Measurements from ENCODE around the gene DCLK1.

Gene DCLK1

DNA sequence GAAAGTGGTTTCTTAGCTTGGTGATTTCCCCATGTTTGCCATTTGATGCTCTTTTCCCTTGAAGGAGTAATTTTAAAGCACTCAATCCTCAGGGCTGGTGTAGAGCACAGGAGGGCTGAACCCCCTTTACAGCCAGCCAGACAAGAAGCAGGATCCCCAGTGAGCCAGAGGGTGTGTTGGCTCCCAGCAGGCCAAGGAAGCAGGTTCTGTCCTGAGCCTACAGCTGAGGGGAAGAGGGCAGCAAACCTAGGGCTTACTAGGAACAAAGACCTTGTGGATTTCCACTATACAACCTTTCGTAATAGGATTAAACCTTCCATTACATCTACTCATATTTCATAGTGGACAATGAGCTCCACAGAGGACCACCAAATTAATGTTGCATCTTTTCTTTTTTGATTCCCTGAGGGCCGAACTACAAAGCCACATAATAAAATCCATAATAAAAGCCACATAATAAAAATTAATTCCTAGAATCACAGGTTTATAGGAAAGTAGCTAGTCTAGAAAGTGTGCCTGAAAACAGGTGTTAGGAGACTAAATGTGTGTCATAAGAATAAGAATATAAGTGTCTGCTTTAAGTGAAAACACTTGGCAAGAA lies 300.2 kb downstream of the DCLK1 start:
- Histone ChIP-seq H3K23ac (ENCODE audit: low read length) (no peak overlapping the region), H4K5ac (ENCODE audit: low read length) (no peak overlapping the region), H3K18ac (ENCODE audit: low read length) (no peak overlapping the region), H2BK120ac (ENCODE audit: low read depth, low read length) (no peak overlapping the region), H3K27me3 (ENCODE audit: insufficient read depth, low read length, poor library complexity) (no peaks in the 10 kb centered on the region), H3K79me2 (ENCODE audit: control insufficient read depth, insufficient read depth, low read length) (no peaks in the 10 kb centered on the region), H3K56ac (ENCODE audit: low read length) (no peak overlapping the region), H2BK15ac (replicated peaks; ENCODE audit: low read depth) (no peak overlapping the region), H4K8ac (ENCODE audit: low read depth, low read length) (no peak overlapping the region), H3K4me1 (ENCODE audit: control insufficient read depth, low read depth, low read length) (no peaks in the 10 kb centered on the region), H3K4ac (ENCODE audit: low read depth, low read length) (no peak overlapping the region), H2AK5ac (ENCODE audit: low read length) (no peak overlapping the region), H2BK5ac (ENCODE audit: low read length) (no peak overlapping the region), H3K9ac (ENCODE audit: low read length) (no peak overlapping the region), H3K36me3 (ENCODE audit: control insufficient read depth, insufficient read depth, low read length) (no peaks in the 10 kb centered on the region), H3K27ac (ENCODE audit: low read depth, low read length) (no peak overlapping the region), H3K4me2 (ENCODE audit: low read length) (no peak overlapping the region), H3K79me1 (ENCODE audit: low read length) (no peaks in the 10 kb centered on the region), H3K4me3 (ENCODE audit: low read length) (no peak overlapping the region)
- no peak for DNase-seq
- WGBS (ENCODE audit: extremely low coverage, insufficient coverage, low lambda C conversion rate), result no CpG with 5 or more reads among the region's 2 CpGs

DNA sequence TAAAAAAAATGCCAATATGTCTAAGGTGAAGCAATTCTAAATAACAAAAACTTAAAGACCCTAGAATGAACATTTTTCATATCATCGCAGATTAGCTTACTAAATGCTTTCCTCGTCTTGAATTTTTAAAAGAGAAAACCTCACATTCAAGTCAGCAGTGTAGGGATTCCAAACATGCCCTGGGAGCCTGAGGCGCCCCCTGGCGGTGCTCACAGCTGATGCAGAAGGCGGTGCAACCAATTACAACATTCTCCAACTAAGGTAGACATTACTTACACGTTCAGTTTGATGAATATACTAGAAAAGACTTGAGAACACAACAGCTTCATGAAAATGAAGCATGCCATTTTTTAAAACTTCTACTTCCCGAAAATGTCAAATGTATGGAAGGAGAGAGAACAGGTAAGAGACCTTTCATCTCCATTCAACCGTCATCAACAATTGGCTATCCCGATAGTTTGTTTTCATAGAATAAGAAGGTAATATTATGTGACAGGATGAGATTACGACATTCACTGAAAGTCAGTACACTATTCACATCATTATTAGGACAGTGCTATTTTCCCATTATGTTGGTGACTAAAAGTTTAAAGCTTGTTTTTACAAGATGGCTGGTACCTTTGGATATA lies 304.4 kb downstream of the DCLK1 start:
- no CpG with 5 or more reads among the region's 10 CpGs for WGBS (ENCODE audit: extremely low coverage, insufficient coverage, low lambda C conversion rate)
- peak; percentile 17 for DNase-seq
- Histone ChIP-seq H2BK5ac (ENCODE audit: low read length) (no peak overlapping the region), H3K4me1 (ENCODE audit: control insufficient read depth, low read depth, low read length) (no peaks in the 10 kb centered on the region), H3K23ac (ENCODE audit: low read length) (no peak overlapping the region), H3K4ac (ENCODE audit: low read depth, low read length) (no peak overlapping the region), H3K79me1 (ENCODE audit: low read length) (no peaks in the 10 kb centered on the region), H2BK15ac (replicated peaks; ENCODE audit: low read depth) (no peak overlapping the region), H3K36me3 (ENCODE audit: control insufficient read depth, insufficient read depth, low read length) (no peaks in the 10 kb centered on the region), H3K9ac (ENCODE audit: low read length) (no peak overlapping the region), H3K4me2 (ENCODE audit: low read length) (no peak overlapping the region), H3K56ac (ENCODE audit: low read length) (no peak overlapping the region), H3K18ac (ENCODE audit: low read length) (no peak overlapping the region), H2BK120ac (ENCODE audit: low read depth, low read length) (no peak overlapping the region), H3K79me2 (ENCODE audit: control insufficient read depth, insufficient read depth, low read length) (no peaks in the 10 kb centered on the region), H4K8ac (ENCODE audit: low read depth, low read length) (no peak overlapping the region), H3K4me3 (ENCODE audit: low read length) (no peak overlapping the region), H2AK5ac (ENCODE audit: low read length) (no peak overlapping the region), H4K5ac (ENCODE audit: low read length) (no peak overlapping the region), H3K27me3 (ENCODE audit: insufficient read depth, low read length, poor library complexity) (no peaks in the 10 kb centered on the region), H3K27ac (ENCODE audit: low read depth, low read length) (no peak overlapping the region)

DNA sequence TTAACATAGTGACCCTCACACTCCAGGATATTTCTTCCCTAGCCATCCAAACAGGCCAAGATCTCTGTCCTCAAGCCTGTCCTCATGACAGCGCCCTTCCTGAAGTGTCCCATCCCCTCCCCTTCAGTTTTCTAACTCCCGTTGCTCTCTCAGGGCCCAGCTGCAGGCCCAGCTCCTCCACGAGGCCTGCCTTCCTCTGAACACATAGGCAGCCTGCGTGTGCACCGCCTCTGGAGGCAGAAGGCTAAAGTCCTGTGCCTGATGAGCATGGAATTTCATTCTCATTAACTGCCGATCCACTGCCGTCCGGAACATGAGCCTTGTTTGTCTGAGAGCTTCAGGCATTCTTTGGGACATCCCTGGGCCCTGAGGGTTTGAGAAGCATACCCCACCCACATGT lies 306.4 kb downstream of the DCLK1 start:
- Histone ChIP-seq H2BK120ac (ENCODE audit: low read depth, low read length) (no peak overlapping the region), H3K4me3 (ENCODE audit: low read length) (no peak overlapping the region), H3K36me3 (ENCODE audit: control insufficient read depth, insufficient read depth, low read length) (no peaks in the 10 kb centered on the region), H3K27me3 (ENCODE audit: insufficient read depth, low read length, poor library complexity) (no peaks in the 10 kb centered on the region), H3K4me1 (ENCODE audit: control insufficient read depth, low read depth, low read length) (no peaks in the 10 kb centered on the region), H3K4me2 (ENCODE audit: low read length) (no peak overlapping the region), H2BK15ac (replicated peaks; ENCODE audit: low read depth) (no peak overlapping the region), H4K5ac (ENCODE audit: low read length) (no peak overlapping the region), H2BK5ac (ENCODE audit: low read length) (no peak overlapping the region), H3K56ac (ENCODE audit: low read length) (no peak overlapping the region), H2AK5ac (ENCODE audit: low read length) (no peak overlapping the region), H3K4ac (ENCODE audit: low read depth, low read length) (no peak overlapping the region), H3K79me1 (ENCODE audit: low read length) (no peaks in the 10 kb centered on the region), H3K79me2 (ENCODE audit: control insufficient read depth, insufficient read depth, low read length) (no peaks in the 10 kb centered on the region), H3K23ac (ENCODE audit: low read length) (no peak overlapping the region), H3K9ac (ENCODE audit: low read length) (no peak overlapping the region), H3K27ac (ENCODE audit: low read depth, low read length) (no peak overlapping the region), H4K8ac (ENCODE audit: low read depth, low read length) (no peak overlapping the region), H3K18ac (ENCODE audit: low read length) (no peak overlapping the region)
- DNase-seq, result no peak
- no CpG with 5 or more reads among the region's 8 CpGs for WGBS (ENCODE audit: extremely low coverage, insufficient coverage, low lambda C conversion rate)

DNA sequence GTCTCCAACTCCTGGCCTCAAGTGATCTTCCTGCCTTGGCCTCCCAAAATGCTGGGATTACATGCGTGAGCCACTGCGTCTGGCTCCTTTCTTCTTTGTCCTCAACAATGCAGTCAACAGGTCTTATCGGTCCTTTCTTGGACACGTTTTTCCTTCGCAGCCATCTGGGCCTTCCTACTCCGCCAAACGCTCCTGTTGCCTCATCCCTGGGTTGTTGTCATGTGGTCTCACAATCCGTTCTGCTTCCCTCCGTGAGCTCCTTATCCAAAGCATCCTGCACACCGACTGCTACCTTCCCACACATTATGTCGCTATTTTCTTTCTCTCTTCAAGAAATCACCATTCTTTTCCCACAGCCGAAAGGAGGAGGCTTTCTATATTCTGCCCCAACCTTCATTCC lies 306.8 kb downstream of the DCLK1 start:
- WGBS (ENCODE audit: extremely low coverage, insufficient coverage, low lambda C conversion rate), result no CpG with 5 or more reads among the region's 12 CpGs

DNA sequence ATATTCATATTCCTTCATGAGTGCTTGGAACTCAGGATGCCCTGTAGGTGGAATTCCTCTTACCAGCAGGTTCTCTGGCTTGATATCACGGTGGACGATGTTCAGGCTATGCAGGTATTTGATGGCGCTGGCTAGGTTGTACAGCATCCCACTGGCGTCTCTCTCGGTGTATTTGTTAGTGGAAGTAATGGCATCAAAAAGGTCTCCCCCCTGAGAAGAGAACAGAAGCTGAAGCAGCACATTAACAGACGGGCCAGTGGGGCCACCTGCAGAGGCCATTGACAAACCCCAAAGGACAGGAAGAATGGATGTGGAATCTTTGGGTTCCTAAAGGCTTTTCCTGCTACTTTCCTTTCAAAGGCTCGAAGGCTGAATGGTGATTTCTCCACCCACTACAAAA lies 308.5 kb downstream of the DCLK1 start:
- H3K79me2 ChIP-seq (ENCODE audit: control insufficient read depth, insufficient read depth, low read length), result no peaks in the 10 kb centered on the region
- DNase-seq, result no peak
- H4K5ac ChIP-seq (ENCODE audit: low read length), result no peak overlapping the region
- no peak overlapping the region for H2BK120ac ChIP-seq (ENCODE audit: low read depth, low read length)
- H3K4me1 ChIP-seq (ENCODE audit: control insufficient read depth, low read depth, low read length), result no peaks in the 10 kb centered on the region
- H3K4ac ChIP-seq (ENCODE audit: low read depth, low read length), result no peak overlapping the region
- no peaks in the 10 kb centered on the region for H3K79me1 ChIP-seq (ENCODE audit: low read length)
- no peak overlapping the region for H3K56ac ChIP-seq (ENCODE audit: low read length)
- no peak overlapping the region for H2BK5ac ChIP-seq (ENCODE audit: low read length)
- H3K4me2 ChIP-seq (ENCODE audit: low read length), result no peak overlapping the region
- no peak overlapping the region for H3K27ac ChIP-seq (ENCODE audit: low read depth, low read length)
- no peak overlapping the region for H2AK5ac ChIP-seq (ENCODE audit: low read length)
- H3K9ac ChIP-seq (ENCODE audit: low read length), result no peak overlapping the region
- no peak overlapping the region for H4K8ac ChIP-seq (ENCODE audit: low read depth, low read length)
- H3K23ac ChIP-seq (ENCODE audit: low read length), result no peak overlapping the region
- H3K36me3 ChIP-seq (ENCODE audit: control insufficient read depth, insufficient read depth, low read length), result no peaks in the 10 kb centered on the region
- no peak overlapping the region for H3K4me3 ChIP-seq (ENCODE audit: low read length)
- no CpG with 5 or more reads among the region's 7 CpGs for WGBS (ENCODE audit: extremely low coverage, insufficient coverage, low lambda C conversion rate)
- no peaks in the 10 kb centered on the region for H3K27me3 ChIP-seq (ENCODE audit: insufficient read depth, low read length, poor library complexity)
- H3K18ac ChIP-seq (ENCODE audit: low read length), result no peak overlapping the region
- H2BK15ac ChIP-seq (replicated peaks; ENCODE audit: low read depth), result no peak overlapping the region

More for the DNA sequence above, 306.8 kb downstream of the DCLK1 start:
- Histone ChIP-seq H3K18ac (ENCODE audit: low read length) (no peak overlapping the region), H3K79me2 (ENCODE audit: control insufficient read depth, insufficient read depth, low read length) (no peaks in the 10 kb centered on the region), H3K9ac (ENCODE audit: low read length) (no peak overlapping the region), H4K5ac (ENCODE audit: low read length) (no peak overlapping the region), H3K36me3 (ENCODE audit: control insufficient read depth, insufficient read depth, low read length) (no peaks in the 10 kb centered on the region), H3K4me3 (ENCODE audit: low read length) (no peak overlapping the region), H2BK120ac (ENCODE audit: low read depth, low read length) (no peak overlapping the region), H2BK15ac (replicated peaks; ENCODE audit: low read depth) (no peak overlapping the region), H3K27ac (ENCODE audit: low read depth, low read length) (no peak overlapping the region), H3K4me1 (ENCODE audit: control insufficient read depth, low read depth, low read length) (no peaks in the 10 kb centered on the region), H4K8ac (ENCODE audit: low read depth, low read length) (no peak overlapping the region), H2AK5ac (ENCODE audit: low read length) (no peak overlapping the region), H3K56ac (ENCODE audit: low read length) (no peak overlapping the region), H3K4me2 (ENCODE audit: low read length) (no peak overlapping the region), H3K23ac (ENCODE audit: low read length) (no peak overlapping the region), H3K27me3 (ENCODE audit: insufficient read depth, low read length, poor library complexity) (no peaks in the 10 kb centered on the region), H3K79me1 (ENCODE audit: low read length) (no peaks in the 10 kb centered on the region), H2BK5ac (ENCODE audit: low read length) (no peak overlapping the region), H3K4ac (ENCODE audit: low read depth, low read length) (no peak overlapping the region)
- DNase-seq, result no peak

DNA sequence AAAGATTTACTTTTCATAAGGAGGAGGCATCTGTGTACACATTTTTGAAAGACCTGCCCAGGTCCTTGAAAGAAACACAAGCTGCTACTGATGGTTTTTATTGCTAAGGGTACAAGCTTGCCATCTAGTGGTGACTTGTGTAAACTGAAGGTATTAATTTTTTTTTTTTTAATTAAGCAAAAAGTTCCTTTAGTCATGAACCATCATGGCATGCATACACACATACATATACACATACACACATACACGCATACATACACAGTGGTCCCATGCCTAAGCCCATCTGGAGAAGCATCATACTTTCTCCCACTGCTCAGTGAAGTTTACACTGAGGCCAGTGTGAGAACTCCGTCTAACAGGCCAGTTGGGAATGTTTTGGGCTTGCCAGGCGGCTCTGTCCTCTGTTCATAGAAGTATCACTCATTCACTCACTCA lies 312.5 kb downstream of the DCLK1 start:
- peak; percentile 40 for DNase-seq
- Histone ChIP-seq H3K4ac (ENCODE audit: low read depth, low read length) (no peak overlapping the region), H3K79me1 (ENCODE audit: low read length) (no peaks in the 10 kb centered on the region), H3K18ac (ENCODE audit: low read length) (no peak overlapping the region), H3K23ac (ENCODE audit: low read length) (no peak overlapping the region), H3K9ac (ENCODE audit: low read length) (no peak overlapping the region), H3K4me2 (ENCODE audit: low read length) (no peak overlapping the region), H3K4me1 (ENCODE audit: control insufficient read depth, low read depth, low read length) (no peaks in the 10 kb centered on the region), H4K8ac (ENCODE audit: low read depth, low read length) (no peak overlapping the region), H3K36me3 (ENCODE audit: control insufficient read depth, insufficient read depth, low read length) (no peaks in the 10 kb centered on the region), H4K5ac (ENCODE audit: low read length) (no peak overlapping the region), H3K27me3 (ENCODE audit: insufficient read depth, low read length, poor library complexity) (no peaks in the 10 kb centered on the region), H2BK15ac (replicated peaks; ENCODE audit: low read depth) (no peak overlapping the region), H3K56ac (ENCODE audit: low read length) (no peak overlapping the region), H2AK5ac (ENCODE audit: low read length) (no peak overlapping the region), H2BK5ac (ENCODE audit: low read length) (no peak overlapping the region), H2BK120ac (ENCODE audit: low read depth, low read length) (no peak overlapping the region), H3K79me2 (ENCODE audit: control insufficient read depth, insufficient read depth, low read length) (no peaks in the 10 kb centered on the region), H3K4me3 (ENCODE audit: low read length) (no peak overlapping the region), H3K27ac (ENCODE audit: low read depth, low read length) (no peak overlapping the region)
- no CpG with 5 or more reads among the region's 3 CpGs for WGBS (ENCODE audit: extremely low coverage, insufficient coverage, low lambda C conversion rate)

Data from mesendoderm (in vitro differentiated cells).